ENCODE data around the gene MTUS2. TPM values are rescaled to one million over a fixed set of nuclear protein-coding genes. Genes with fewer than 3 reads are reported as not detected.

Gene MTUS2
- total RNA-seq, 1 donor from 2014 or later, result 0.41 TPM

GRCh38 chr13:29304148-29304547, 484.0 kb downstream of the MTUS2 start:
- H3K27ac ChIP-seq, result no peak overlapping the region
- H3K27me3 ChIP-seq, result no peaks in the 10 kb centered on the region
- intact Hi-C loops (cut with DNase I), result no loop called here
- no peak for TF ChIP-seq CTCF (IDR thresholded peaks at IDR 0.05)
- peaks cover 10% of the 10 kb centered on the region for H3K9me3 ChIP-seq
- no peaks in the 10 kb centered on the region for H3K4me1 ChIP-seq
- no peak overlapping the region for H3K4me3 ChIP-seq
- ATAC-seq, result no peak
- no peaks in the 10 kb centered on the region for H3K36me3 ChIP-seq
- DNase-seq, result no peak

- H3K4me1 ChIP-seq, result no peaks in the 10 kb centered on the region
- H3K27ac ChIP-seq, result no peak overlapping the region
- ATAC-seq (no peak), DNase-seq (no peak)
- TF ChIP-seq CTCF (IDR thresholded peaks at IDR 0.05), result no peak
- no peaks in the 10 kb centered on the region for H3K9me3 ChIP-seq
- intact Hi-C loops (cut with DNase I), result no loop called here
- no peaks in the 10 kb centered on the region for H3K27me3 ChIP-seq
- H3K36me3 ChIP-seq, result no peaks in the 10 kb centered on the region
- H3K4me3 ChIP-seq, result no peak overlapping the region
Measured at GRCh38 chr13:29310806-29311205, 490.7 kb downstream of the MTUS2 start.

- TF ChIP-seq CTCF (IDR thresholded peaks at IDR 0.05), result no peak
- ATAC-seq, result no peak
- intact Hi-C loops (cut with DNase I), result no loop called here
- Histone ChIP-seq H3K4me3 (no peak overlapping the region), H3K9me3 (no peaks in the 10 kb centered on the region), H3K4me1 (no peaks in the 10 kb centered on the region), H3K36me3 (no peaks in the 10 kb centered on the region), H3K27ac (no peak overlapping the region), H3K27me3 (no peaks in the 10 kb centered on the region)
- DNase-seq, result no peak
Measured at GRCh38 chr13:29315847-29316246, 495.7 kb downstream of the MTUS2 start.

GRCh38 chr13:29317828-29318227, 497.7 kb downstream of the MTUS2 start:
- DNase-seq, result no peak
- no peak for TF ChIP-seq CTCF (IDR thresholded peaks at IDR 0.05)
- Histone ChIP-seq H3K4me1 (no peaks in the 10 kb centered on the region), H3K27me3 (no peaks in the 10 kb centered on the region), H3K36me3 (no peaks in the 10 kb centered on the region), H3K27ac (no peak overlapping the region), H3K9me3 (no peaks in the 10 kb centered on the region), H3K4me3 (no peak overlapping the region)
- ATAC-seq, result no peak
- intact Hi-C loops (cut with DNase I), result no loop called here

GRCh38 chr13:29318741-29319140, 498.6 kb downstream of the MTUS2 start:
- Histone ChIP-seq H3K27me3 (no peaks in the 10 kb centered on the region), H3K27ac (no peak overlapping the region), H3K9me3 (no peaks in the 10 kb centered on the region), H3K4me3 (no peak overlapping the region), H3K36me3 (no peaks in the 10 kb centered on the region), H3K4me1 (no peaks in the 10 kb centered on the region)
- no peak for TF ChIP-seq CTCF (IDR thresholded peaks at IDR 0.05)
- intact Hi-C loops (cut with DNase I), result no loop called here
- DNase-seq (no peak), ATAC-seq (no peak)

GRCh38 chr13:29319451-29319850, 499.3 kb downstream of the MTUS2 start:
- DNase-seq (no peak), ATAC-seq (no peak)
- no peaks in the 10 kb centered on the region for H3K4me1 ChIP-seq
- no peak for TF ChIP-seq CTCF (IDR thresholded peaks at IDR 0.05)
- H3K36me3 ChIP-seq, result no peaks in the 10 kb centered on the region
- no peak overlapping the region for H3K4me3 ChIP-seq
- intact Hi-C loops (cut with DNase I), result no loop called here
- H3K27ac ChIP-seq, result no peak overlapping the region
- no peaks in the 10 kb centered on the region for H3K9me3 ChIP-seq
- H3K27me3 ChIP-seq, result no peaks in the 10 kb centered on the region
